Activated naive CD4-positive, alpha-beta T cell treated with anti-CD3 and anti-CD28 coated beads, Interleukin-2, amount 10 ng/mL, durations not matched to agents 7 days and 5 days (primary cell): ENCODE measurements around the gene GPATCH8.
A peak's percentile ranks its signal among the peaks of the same experiment; 100 is the strongest.
"Not testable (repeated sequence)": the region's sequence is repeated elsewhere in the genome, so short reads cannot be mapped to it uniquely, and the experiment has no call there.

ENCODE experiments used
- CTCF ChIA-PET: fragments of 350-600 bp; sonication (Branson Sonifier 250); formaldehyde crosslinking; loops from one replicate; lab custom pipeline; 2021; ENCODE audit warnings: antibody characterized with exemption; lab: Charles Lee
- DNase-seq: peaks from one replicate; pipeline ENCODE4 v3.0.0-alpha.2; 2020
- H3K27ac Mint-ChIP-seq: one replicate; pipeline ENCODE4 v1.8.0; 2021; ENCODE audit warnings: mild to moderate bottlenecking, moderate library complexity, mixed read lengths
- H3K27me3 Mint-ChIP-seq: one replicate; pipeline ENCODE4 v1.8.0; 2021; ENCODE audit warnings: mild to moderate bottlenecking, mixed read lengths
- H3K36me3 Mint-ChIP-seq: one replicate; pipeline ENCODE4 v1.8.0; 2021; ENCODE audit warnings: mixed read lengths
- H3K4me1 Mint-ChIP-seq: one replicate; pipeline ENCODE4 v1.8.0; 2021; ENCODE audit warnings: mixed read lengths
- H3K4me3 Mint-ChIP-seq: one replicate; pipeline ENCODE4 v1.8.0; 2021; ENCODE audit warnings: mild to moderate bottlenecking, moderate library complexity, mixed read lengths
- H3K9me3 Mint-ChIP-seq: one replicate; pipeline ENCODE4 v1.8.0; 2021; ENCODE audit warnings: mixed read lengths

The GPATCH8 gene

DNA sequence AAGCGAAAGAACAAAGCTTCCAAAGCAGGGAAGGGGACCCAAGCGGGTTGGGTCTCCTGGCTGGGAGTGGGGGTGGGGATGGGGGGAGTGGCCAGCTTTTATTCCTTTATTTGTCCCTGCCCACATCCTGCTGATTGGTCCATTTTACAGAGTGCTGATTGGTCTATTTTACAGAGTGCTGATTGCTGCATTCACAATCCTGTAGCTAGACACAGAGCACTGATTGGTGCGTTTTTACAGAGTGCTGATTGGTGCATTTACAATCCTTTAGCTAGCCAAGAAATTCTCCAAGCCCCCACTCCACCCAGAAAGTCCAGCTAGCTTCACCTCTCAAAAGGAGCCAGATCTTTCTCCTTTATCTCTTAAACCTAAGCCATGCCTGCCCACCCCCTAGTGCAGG is 34.7 kb upstream of the GPATCH8 start:
- H3K9me3 Mint-ChIP-seq, CTCF ChIA-PET, H3K36me3 Mint-ChIP-seq, H3K27ac Mint-ChIP-seq, H3K4me1 Mint-ChIP-seq, DNase-seq, H3K4me3 Mint-ChIP-seq: not testable (repeated sequence)
- peaks cover 22% of the 10 kb centered on the region for H3K27me3 Mint-ChIP-seq

DNA sequence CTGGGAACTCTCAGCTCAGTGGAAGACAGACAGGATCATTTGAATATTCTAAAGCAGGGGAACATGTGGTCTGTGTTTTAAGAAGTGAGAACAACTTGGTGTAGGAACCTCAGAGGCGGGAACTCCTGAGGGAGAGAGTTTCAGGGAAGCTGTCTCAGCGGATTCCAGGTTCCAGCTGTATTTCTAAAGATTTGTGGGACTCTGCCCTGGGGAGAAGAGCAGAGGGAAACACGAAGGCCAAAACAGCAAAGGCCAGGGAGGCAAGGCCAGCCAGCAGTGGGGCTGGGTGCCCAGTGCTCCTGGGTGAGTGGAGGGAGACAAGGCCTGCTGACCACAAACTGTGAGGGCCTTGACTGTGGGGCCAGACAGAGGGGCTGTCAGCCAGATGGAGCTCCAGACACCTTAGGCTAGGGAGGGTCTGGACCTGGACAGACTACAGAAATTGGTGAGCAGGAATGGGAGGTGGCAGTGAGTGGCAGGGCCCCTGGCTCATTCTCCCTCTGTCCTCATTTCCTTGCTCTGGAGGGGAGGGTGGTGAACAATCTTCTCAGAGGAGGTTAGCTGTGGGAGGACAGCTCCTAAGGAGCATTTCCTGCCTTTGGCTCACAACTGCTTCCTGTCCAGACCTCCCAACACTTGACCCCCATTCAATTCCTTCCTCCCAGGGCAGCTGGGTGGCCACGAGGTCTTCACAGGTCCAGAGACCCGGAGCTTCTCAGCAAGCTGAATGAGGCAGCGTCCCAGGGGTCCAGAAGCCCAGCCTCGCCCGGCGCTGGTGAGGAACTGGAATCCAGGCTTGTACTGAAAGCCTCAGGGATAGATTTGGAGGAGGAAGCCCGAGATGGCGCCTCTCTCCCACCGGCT is 33.1 kb upstream of the GPATCH8 start:
- CTCF ChIA-PET: interaction anchor here (2.4 kb wide), 1 partner anchor 13 kb away, joined by 8 read pairs; no protein-coding TSS in a partner anchor
- DNase-seq: no peak
- no peaks in the 10 kb centered on the region for H3K9me3 Mint-ChIP-seq
- H3K36me3 Mint-ChIP-seq: no peaks in the 10 kb centered on the region
- H3K4me3 Mint-ChIP-seq: no peak overlapping the region
- no peak overlapping the region for H3K27ac Mint-ChIP-seq
- peaks cover 32% of the 10 kb centered on the region for H3K27me3 Mint-ChIP-seq
- H3K4me1 Mint-ChIP-seq: peaks cover 5% of the 10 kb centered on the region

DNA sequence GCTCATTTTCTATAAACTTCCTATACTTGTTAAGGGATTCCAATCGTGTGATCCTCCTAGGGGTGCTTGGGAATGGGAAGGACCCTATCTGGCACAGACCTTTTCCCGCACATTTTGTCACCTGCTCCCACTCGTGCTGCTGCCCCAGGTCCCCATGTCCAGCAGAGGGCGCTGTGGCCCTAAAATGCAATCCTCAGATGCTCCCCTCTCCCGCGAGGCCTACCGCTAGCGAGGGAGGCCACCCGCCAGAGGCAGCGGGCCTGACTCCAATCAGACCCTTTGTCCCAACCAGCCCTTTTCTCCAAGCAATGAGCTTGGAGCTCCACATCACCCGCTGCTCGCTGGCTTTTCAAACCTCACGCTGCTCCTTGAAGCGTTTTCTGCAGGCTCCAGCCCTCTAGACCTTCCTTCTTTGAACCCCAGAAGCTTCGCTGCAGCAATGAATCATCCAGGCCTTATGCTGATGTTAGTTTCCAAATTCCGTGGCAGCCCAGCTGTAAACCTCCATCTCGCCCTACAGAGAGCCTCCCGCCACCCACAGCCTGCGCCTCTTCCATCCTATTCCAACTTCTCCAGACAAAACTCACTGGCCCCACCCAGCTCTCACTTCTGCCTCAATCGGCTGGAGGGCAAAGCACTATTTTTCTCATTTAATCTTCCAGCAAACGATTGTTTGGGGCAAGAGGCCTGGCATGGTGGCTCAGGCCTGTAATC is 30.5 kb upstream of the GPATCH8 start:
- Mint-ChIP-seq H3K27me3 (peaks cover 28% of the 10 kb centered on the region), H3K4me3 (no peak overlapping the region), H3K36me3 (no peaks in the 10 kb centered on the region), H3K27ac (no peak overlapping the region), H3K4me1 (peaks cover 5% of the 10 kb centered on the region), H3K9me3 (no peaks in the 10 kb centered on the region)
- peak; percentile 90 for DNase-seq
- CTCF ChIA-PET: interaction anchor here (0.6 to 2.8 kb wide), 11 partner anchors 11 to 489 kb away, joined by 3 to 18 read pairs (median 3); no protein-coding TSS in a partner anchor

DNA sequence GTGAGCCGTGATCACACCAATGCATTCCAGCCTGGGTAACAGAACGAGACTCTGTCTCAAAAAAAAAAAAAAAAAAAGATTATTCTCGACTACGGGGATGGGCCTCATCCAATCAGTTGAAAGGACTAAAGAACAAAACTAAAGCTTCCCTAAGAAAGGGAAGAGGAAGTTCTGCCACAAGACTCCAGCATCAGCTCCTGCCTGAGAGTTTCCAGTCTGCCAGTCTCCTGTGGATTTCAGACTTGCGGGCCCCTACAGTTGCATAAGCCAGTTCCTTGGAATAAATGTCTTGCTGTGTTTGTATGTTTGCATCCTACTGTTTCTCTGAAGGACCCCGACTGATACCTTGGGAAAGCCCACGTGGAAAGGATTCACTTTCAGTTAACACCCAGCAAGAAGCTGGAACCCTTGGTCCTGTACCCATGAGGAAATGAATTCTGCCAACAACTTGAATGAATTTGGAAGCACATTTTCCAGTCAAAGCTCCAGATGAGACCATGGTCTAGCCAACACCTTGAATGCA is 27.8 kb upstream of the GPATCH8 start:
- Mint-ChIP-seq H3K27me3 (peaks cover 29% of the 10 kb centered on the region), H3K36me3 (no peaks in the 10 kb centered on the region), H3K9me3 (peaks cover 6% of the 10 kb centered on the region), H3K27ac (no peak overlapping the region), H3K4me3 (no peak overlapping the region), H3K4me1 (peaks cover 5% of the 10 kb centered on the region)
- no peak for DNase-seq
- CTCF ChIA-PET: interaction anchor here (0.5 to 1.1 kb wide), 2 partner anchors 155 to 336 kb away, joined by 3 to 4 read pairs; no protein-coding TSS in a partner anchor

DNA sequence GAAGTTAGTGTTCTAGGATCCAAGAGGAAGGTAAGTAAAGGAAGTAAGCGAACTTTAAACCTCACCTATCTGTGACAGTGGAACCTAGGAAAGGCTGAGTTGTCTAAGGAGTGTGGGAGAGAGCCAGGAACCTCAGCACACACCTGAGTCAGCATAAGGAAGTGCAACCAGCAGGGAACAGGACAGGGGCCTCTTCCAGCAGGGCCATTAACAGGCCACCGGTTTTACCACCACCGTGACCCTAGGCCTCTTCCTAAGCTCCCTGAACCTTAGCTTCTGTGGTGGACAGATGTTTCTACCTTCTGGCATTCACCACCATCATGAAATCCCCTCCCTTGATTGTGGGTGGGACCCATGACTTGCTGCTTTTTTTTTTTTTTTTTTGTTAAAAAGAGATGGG is 26.7 kb upstream of the GPATCH8 start:
- Mint-ChIP-seq H3K27me3 (peaks cover 37% of the 10 kb centered on the region), H3K4me3 (no peak overlapping the region), H3K4me1 (peaks cover 5% of the 10 kb centered on the region), H3K9me3 (peaks cover 6% of the 10 kb centered on the region), H3K36me3 (no peaks in the 10 kb centered on the region), H3K27ac (no peak overlapping the region)
- DNase-seq: no peak
- CTCF ChIA-PET: no interaction called here

DNA sequence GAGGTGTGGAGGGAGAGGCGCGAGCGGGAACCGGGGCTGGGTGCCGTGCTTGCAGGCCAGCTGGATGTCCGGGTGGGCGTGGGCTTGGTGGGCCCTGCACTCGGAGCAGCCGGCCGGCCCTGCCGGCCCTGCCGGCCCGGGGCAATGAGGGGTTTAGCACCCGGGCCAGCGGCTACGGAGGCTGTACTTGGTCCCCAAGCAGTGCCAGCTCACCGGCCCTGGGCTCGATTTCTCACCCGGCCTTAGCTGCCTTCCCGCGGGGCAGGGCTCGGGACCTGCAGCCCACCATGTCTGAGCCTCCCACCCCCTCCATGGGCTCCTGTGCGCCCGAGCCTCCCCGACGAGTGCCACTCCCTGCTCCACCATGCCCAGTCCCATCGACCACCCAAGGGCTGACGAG is 24.7 kb upstream of the GPATCH8 start:
- H3K4me1 Mint-ChIP-seq: no peaks in the 10 kb centered on the region
- peaks cover 34% of the 10 kb centered on the region for H3K27me3 Mint-ChIP-seq
- H3K36me3 Mint-ChIP-seq: no peaks in the 10 kb centered on the region
- H3K9me3 Mint-ChIP-seq: peaks cover 6% of the 10 kb centered on the region
- CTCF ChIA-PET: interaction anchor here (0.8 kb wide), 1 partner anchor 200 kb away, joined by 3 read pairs; no protein-coding TSS in a partner anchor
- no peak for DNase-seq
- no peak overlapping the region for H3K27ac Mint-ChIP-seq
- no peak overlapping the region for H3K4me3 Mint-ChIP-seq

DNA sequence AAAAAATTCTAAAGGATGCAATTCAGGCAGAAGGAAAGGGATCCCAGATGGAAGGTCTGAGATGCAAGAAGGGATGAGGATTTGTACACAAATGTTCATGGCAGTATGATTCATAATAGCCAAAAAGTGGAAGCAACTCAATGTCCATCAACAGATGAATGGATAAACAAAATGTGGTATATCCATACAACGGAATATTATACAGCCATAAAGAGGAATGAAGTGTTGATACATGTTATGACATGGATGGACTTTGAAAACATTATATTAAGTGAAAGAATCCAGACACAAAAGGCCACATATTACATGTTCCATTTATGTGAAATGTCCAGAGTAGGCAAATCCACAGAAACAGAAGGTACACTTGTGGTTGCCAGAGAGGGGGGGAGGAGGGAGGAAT is 23.9 kb upstream of the GPATCH8 start:
- no peak overlapping the region for H3K4me3 Mint-ChIP-seq
- no peaks in the 10 kb centered on the region for H3K4me1 Mint-ChIP-seq
- CTCF ChIA-PET: interaction anchor here (0.7 kb wide), 1 partner anchor 145 kb away, joined by 3 read pairs; no protein-coding TSS in a partner anchor
- no peak overlapping the region for H3K27ac Mint-ChIP-seq
- peaks cover 29% of the 10 kb centered on the region for H3K27me3 Mint-ChIP-seq
- peaks cover 6% of the 10 kb centered on the region for H3K9me3 Mint-ChIP-seq
- no peak for DNase-seq
- H3K36me3 Mint-ChIP-seq: no peaks in the 10 kb centered on the region

DNA sequence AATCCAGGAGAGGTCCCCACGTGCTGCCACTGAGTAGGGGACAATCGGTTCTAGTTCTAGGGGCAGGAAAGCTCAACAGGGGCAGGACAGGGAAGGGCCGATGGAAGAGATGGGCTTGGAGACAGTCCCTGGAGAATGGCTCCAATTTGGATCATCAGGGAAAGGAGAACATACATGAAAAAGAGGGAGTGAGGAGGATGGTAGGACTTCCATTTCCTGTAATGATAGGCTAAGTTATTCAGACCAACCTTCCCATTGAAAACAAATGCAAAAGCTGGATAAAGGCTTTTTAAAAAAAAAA is 20.4 kb upstream of the GPATCH8 start:
- Mint-ChIP-seq H3K27me3 (peaks cover 37% of the 10 kb centered on the region), H3K4me1 (no peaks in the 10 kb centered on the region), H3K27ac (no peak overlapping the region), H3K9me3 (peaks cover 6% of the 10 kb centered on the region), H3K4me3 (no peak overlapping the region), H3K36me3 (no peaks in the 10 kb centered on the region)
- CTCF ChIA-PET: interaction anchor here (0.5 to 3.7 kb wide), 17 partner anchors 9 to 338 kb away, joined by 3 to 32 read pairs (median 4); partner anchors contain the start of gene GPATCH8
- DNase-seq: no peak

DNA sequence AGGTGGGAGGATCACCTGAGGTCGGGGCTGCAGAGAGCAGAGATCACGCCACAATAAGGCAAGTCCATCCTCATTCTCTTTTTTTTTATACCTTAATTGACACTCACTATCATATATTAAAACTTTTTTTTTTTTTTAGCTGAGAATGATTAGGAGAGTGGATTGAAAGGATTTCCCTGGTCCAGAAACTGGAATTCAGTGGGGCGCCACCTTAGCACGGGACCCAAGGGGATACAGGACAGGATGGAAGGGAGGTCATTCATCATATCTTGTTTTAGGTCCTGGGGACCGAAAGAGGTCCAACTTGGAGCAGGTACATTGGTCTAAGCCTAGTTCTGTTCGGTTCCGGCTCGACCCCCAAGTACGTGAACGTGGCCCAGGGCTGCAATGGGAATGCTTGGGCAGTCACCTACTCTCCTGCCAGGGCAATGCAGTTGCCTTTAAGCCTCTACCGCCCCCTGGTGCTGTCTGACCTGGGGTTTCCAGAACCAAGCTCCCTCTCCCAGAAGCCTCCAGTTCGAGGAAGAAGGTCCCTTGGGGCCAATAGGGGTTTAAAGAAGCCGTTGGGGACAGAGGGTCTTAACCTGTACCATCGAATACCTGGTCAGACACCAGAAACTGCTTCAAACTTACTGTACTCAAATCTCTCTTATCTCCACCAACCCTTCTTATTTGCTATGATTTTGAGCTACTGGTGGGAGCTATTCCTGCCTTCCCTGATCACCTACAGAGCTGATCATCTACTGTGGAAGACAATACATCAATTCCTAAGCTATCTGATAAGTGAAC is 19.9 kb upstream of the GPATCH8 start:
- Mint-ChIP-seq H3K27me3 (peaks cover 42% of the 10 kb centered on the region), H3K4me3 (no peak overlapping the region), H3K27ac (no peak overlapping the region), H3K36me3 (no peaks in the 10 kb centered on the region), H3K9me3 (peaks cover 6% of the 10 kb centered on the region), H3K4me1 (no peaks in the 10 kb centered on the region)
- peak; percentile 74 for DNase-seq
- CTCF ChIA-PET: interaction anchor here (0.5 to 3.7 kb wide), 19 partner anchors 10 to 337 kb away, joined by 3 to 32 read pairs (median 4); partner anchors contain the start of gene GPATCH8

DNA sequence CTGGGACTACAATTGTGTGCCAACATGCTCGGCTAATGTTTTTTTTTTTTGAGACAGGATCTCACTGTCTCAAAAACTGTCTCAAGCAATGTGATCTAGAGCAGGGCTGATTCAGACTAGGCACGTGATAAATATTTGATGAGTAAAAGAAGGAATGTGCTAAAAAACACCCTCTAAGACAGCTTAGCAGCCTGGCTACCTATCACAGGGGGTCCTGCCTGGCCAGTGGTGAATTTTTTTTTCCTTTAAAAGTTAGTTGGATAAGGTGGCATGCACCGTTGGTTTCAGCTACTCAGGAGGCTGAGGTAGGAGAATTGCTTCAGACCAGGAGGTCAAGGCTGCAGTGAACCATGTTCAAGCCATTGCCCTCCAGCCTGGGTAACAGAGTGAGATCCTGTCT is 14.8 kb upstream of the GPATCH8 start:
- no peaks in the 10 kb centered on the region for H3K36me3 Mint-ChIP-seq
- CTCF ChIA-PET: no interaction called here
- H3K27ac Mint-ChIP-seq: no peak overlapping the region
- DNase-seq: no peak
- H3K4me1 Mint-ChIP-seq: no peaks in the 10 kb centered on the region
- no peak overlapping the region for H3K4me3 Mint-ChIP-seq
- no peaks in the 10 kb centered on the region for H3K9me3 Mint-ChIP-seq
- peaks cover 46% of the 10 kb centered on the region for H3K27me3 Mint-ChIP-seq

DNA sequence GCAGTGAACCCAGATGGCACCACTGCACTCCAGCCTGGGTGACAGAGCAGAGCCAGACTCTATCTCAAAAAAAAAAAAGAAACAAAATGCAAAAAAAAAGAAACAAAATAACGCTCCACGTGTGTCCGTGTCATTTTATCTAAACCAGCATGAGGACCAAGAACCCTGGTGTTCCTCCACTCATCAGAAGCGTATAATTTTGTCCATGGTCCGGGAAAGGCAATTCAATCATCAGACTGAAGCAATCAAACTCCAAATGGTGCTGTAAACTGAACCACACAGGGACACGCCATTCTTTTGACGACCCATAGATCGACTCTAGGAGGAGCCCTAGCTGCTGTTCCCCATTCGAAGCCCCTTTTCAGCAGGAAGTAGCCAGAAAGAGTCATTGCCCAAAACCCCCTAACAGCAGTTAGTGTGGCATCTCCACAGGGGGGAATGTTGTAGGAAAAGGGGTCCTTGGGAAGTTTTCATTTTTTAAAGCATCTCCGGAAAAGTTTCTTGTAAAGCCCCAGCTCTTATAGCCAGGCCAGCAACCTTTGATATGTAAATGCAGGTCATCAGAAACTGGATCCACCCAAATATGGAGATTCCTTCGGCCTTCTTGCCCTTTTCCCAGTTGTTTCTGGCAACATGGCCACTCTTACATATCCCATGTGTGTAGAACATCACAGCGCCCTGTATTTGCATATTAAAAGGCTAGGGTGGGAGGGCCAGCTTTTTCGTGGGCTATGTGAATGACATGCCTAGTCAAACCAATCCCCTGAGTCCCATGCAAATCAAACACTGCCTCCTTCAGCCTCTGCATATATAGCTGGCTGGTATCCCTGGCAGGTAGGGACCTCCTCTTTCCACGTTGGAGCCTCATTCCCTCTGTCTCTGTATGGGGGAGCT is 8.3 kb upstream of the GPATCH8 start:
- H3K27ac Mint-ChIP-seq, CTCF ChIA-PET, H3K4me1 Mint-ChIP-seq, H3K4me3 Mint-ChIP-seq, DNase-seq, H3K9me3 Mint-ChIP-seq, H3K36me3 Mint-ChIP-seq: not testable (repeated sequence)
- peaks cover 30% of the 10 kb centered on the region for H3K27me3 Mint-ChIP-seq

DNA sequence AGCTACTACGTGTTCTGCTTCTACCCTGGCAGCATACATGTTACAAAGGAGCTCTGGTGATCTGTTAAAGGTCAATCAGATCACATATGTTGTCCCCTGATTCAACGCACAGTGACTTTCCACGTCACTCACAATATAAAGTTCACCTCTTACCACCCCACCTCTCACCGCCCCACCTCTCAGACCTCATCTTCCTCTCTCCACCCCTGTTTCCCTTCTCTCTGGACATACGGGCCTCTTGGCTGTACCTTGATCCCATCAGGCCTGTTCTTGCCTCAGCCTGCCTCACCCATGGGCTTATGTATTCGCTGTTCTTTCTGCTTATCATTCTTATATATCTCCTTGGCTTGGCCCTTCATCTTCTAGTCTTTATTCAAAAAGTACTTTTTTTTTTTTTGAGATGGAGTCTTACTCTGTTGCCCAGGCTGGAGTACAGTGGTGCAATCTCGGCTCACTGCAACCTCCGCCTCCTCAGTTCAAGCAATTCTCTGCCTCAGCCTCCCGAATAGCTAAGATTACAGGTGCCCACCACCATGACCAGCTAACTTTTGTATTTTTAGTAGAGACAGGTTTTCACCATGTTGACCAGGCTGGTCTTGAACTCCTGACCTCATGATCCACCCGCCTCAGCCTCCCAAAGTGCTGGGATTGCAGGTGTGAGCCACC is 3.9 kb upstream of the GPATCH8 start:
- H3K4me1 Mint-ChIP-seq, H3K4me3 Mint-ChIP-seq, H3K36me3 Mint-ChIP-seq, H3K9me3 Mint-ChIP-seq, H3K27ac Mint-ChIP-seq, DNase-seq, CTCF ChIA-PET: not testable (repeated sequence)
- H3K27me3 Mint-ChIP-seq: peaks cover 30% of the 10 kb centered on the region
